B cell (primary cell): ENCODE data around the gene IGSF3. TPM values are rescaled to one million over a fixed set of nuclear protein-coding genes. Genes with fewer than 3 reads are reported as not detected.

Source experiments
- ATAC-seq: fragments of 200-7000 bp; cut with Tn5 transposase; one replicate; pipeline ENCODE4 v1.10.0; 2021; ENCODE audit warnings: low read depth, mild to moderate bottlenecking, moderate number of reproducible peaks, moderate library complexity
- CTCF ChIA-PET: fragments of 350-600 bp; sonication (Branson Sonifier 250); formaldehyde crosslinking; loops from one replicate; lab custom pipeline; 2021; ENCODE audit warnings: antibody characterized with exemption, inconsistent platforms; lab: Charles Lee
- POLR2A ChIA-PET: fragments of 350-600 bp; sonication (Branson Sonifier 250); formaldehyde crosslinking; loops from one replicate; lab custom pipeline; 2021; ENCODE audit warnings: antibody characterized with exemption; lab: Charles Lee
- DNase-seq: peaks from one replicate; pipeline ENCODE4 v3.0.0; 2013
- H2AFZ ChIP-seq: 2 replicates; pipeline ENCODE4 v1.6.1; 2012; ENCODE audit warnings: mild to moderate bottlenecking, low read depth, low read length; ENCODE audit not compliant: insufficient read depth, poor library complexity, severe bottlenecking
- H3K27ac ChIP-seq, 2 donors: 1 replicate in 1 of 2; 2 replicates in 1 of 2; pipeline ENCODE4 v1.5.1; 2012 to 2013; ENCODE audit warnings: low read length in 2 of 2, mild to moderate bottlenecking in 2 of 2, moderate library complexity in 1 of 2
- H3K27me3 ChIP-seq, 4 experiments: fragments of 200-600 bp in 1 of 4; sonication (generic) in 1 of 4; replicated peaks in 1 of 4; 1 replicate in 2 of 4; 2 replicates in 2 of 4; pipeline versions ENCODE4 v1.6.1 to v1.7.0; 2013 to 2016; ENCODE audit warnings: low read length in 3 of 4, mild to moderate bottlenecking in 2 of 4, mixed read lengths in 1 of 4, moderate library complexity in 1 of 4; ENCODE audit not compliant: insufficient read depth in 4 of 4, control insufficient read depth in 3 of 4; ENCODE audit errors: control extremely low read depth in 1 of 4
- H3K36me3 ChIP-seq, 2 experiments: replicated peaks in 1 of 2; 1 replicate in 1 of 2; 2 replicates in 1 of 2; pipeline versions ENCODE4 v1.6.1 to v1.7.1; 2013; ENCODE audit warnings: low read length in 1 of 2; ENCODE audit not compliant: insufficient read depth in 2 of 2, control insufficient read depth in 1 of 2; ENCODE audit errors: control extremely low read depth in 1 of 2, extremely low read depth in 1 of 2
- H3K4me1 ChIP-seq, 2 donors: fragments of 200-600 bp in 1 of 2; sonication (generic) in 1 of 2; 1 replicate in 1 of 2; 2 replicates in 1 of 2; pipeline versions ENCODE4 v1.5.1 to v1.6.1; 2013 to 2017; ENCODE audit warnings: low read length in 2 of 2; ENCODE audit not compliant: control insufficient read depth in 2 of 2, insufficient read depth in 2 of 2
- H3K4me2 ChIP-seq: replicated peaks from 2 replicates; pipeline ENCODE3; 2012; ENCODE audit warnings: mild to moderate bottlenecking, low read depth, low read length; ENCODE audit not compliant: poor library complexity, severe bottlenecking
- H3K4me3 ChIP-seq, 5 experiments: fragments of 200-600 bp in 1 of 5; sonication (generic) in 1 of 5; 1 replicate in 3 of 5; 2 replicates in 2 of 5; pipeline versions ENCODE4 v1.5.1 to v1.7.0; 2011 to 2016; ENCODE audit warnings: low read length in 4 of 5, mild to moderate bottlenecking in 4 of 5, low read depth in 2 of 5, control low read depth in 1 of 5, moderate library complexity in 1 of 5; ENCODE audit not compliant: insufficient read depth in 1 of 5; ENCODE audit errors: control extremely low read depth in 1 of 5, extremely low read depth in 1 of 5
- H3K79me2 ChIP-seq: fragments of 200-600 bp; sonication (generic); one replicate; pipeline ENCODE4 v1.6.0; 2016; ENCODE audit warnings: low read length; ENCODE audit not compliant: control insufficient read depth, insufficient read depth
- H3K9ac ChIP-seq: fragments of 200-600 bp; sonication (generic); 2 replicates; pipeline ENCODE4 v1.6.1; 2017; ENCODE audit warnings: mild to moderate bottlenecking, low read length, moderate library complexity
- H3K9me3 ChIP-seq, 3 donors: one replicate each; pipeline versions ENCODE4 v1.6.1 to v1.7.1; 2013; ENCODE audit warnings: low read length in 2 of 3; ENCODE audit not compliant: control insufficient read depth in 2 of 3, insufficient read depth in 1 of 3; ENCODE audit errors: control extremely low read depth in 1 of 3
- H4K20me1 ChIP-seq: 2 replicates; pipeline ENCODE4 v1.6.0; 2012; ENCODE audit warnings: mild to moderate bottlenecking, low read length; ENCODE audit not compliant: insufficient read depth, control insufficient read depth, poor library complexity, severe bottlenecking
- H3K27ac Mint-ChIP-seq: one replicate; pipeline ENCODE4 v1.8.0; 2021; ENCODE audit warnings: mixed read lengths
- H3K27me3 Mint-ChIP-seq: one replicate; pipeline ENCODE4 v1.8.0; 2021; ENCODE audit warnings: mixed read lengths
- H3K4me1 Mint-ChIP-seq: one replicate; pipeline ENCODE4 v1.8.0; 2021; ENCODE audit warnings: mixed read lengths
- H3K4me3 Mint-ChIP-seq: one replicate; pipeline ENCODE4 v1.8.0; 2021; ENCODE audit warnings: mixed read lengths
- H3K9me3 Mint-ChIP-seq: one replicate; pipeline ENCODE4 v1.8.0; 2022; ENCODE audit warnings: mixed read lengths; ENCODE audit not compliant: insufficient read depth
- CTCF ChIP-seq: fragments of 200-600 bp; IDR thresholded peaks from one replicate; pipeline ENCODE4 v1.8.0; 2022; ENCODE audit warnings: antibody characterized with exemption, mild to moderate bottlenecking
- EZH2 ChIP-seq: IDR thresholded peaks from 2 replicates; pipeline ENCODE4 v1.6.1; 2012; ENCODE audit warnings: borderline replicate concordance, low read depth, mild to moderate bottlenecking, moderate library complexity, low read length; ENCODE audit not compliant: insufficient read depth, poor library complexity, severe bottlenecking
- WGBS: methylation state at CpG from one replicate; pipeline ENCODE4 v1.1.5; 2013; ENCODE audit warnings: missing lambda C conversion rate; ENCODE audit not compliant: insufficient coverage; 5-methylcytosine and 5-hydroxymethylcytosine counted together
- intact Hi-C: fragments of 100-400 bp; cut with micrococcal nuclease; formaldehyde crosslinking; loops from one replicate; pipeline ENCODE4 v1.10.0; 2022
- polyA plus RNA-seq: library from polyadenylated mRNA; depleted of rRNA; stranded (reverse); fragments of >200 nt; gene quantifications from 2 replicates; pipeline ENCODE4 v1.2.3, GENCODE V29; 2012
- total RNA-seq, 2 donors: library from RNA; stranded (reverse); fragments of 120-200 nt in 1 of 2; gene quantifications; 1 replicate in 1 of 2; 2 replicates in 1 of 2; pipeline versions ENCODE4 v1.2.3 to v1.2.4, GENCODE V29; 2013 to 2022

IGSF3 gene
- total and polyA plus RNA-seq, 2 donors (not counting 1 experiment from before 2014, with no cell fraction given) = 0.49 TPM; not detected in 1

DNA sequence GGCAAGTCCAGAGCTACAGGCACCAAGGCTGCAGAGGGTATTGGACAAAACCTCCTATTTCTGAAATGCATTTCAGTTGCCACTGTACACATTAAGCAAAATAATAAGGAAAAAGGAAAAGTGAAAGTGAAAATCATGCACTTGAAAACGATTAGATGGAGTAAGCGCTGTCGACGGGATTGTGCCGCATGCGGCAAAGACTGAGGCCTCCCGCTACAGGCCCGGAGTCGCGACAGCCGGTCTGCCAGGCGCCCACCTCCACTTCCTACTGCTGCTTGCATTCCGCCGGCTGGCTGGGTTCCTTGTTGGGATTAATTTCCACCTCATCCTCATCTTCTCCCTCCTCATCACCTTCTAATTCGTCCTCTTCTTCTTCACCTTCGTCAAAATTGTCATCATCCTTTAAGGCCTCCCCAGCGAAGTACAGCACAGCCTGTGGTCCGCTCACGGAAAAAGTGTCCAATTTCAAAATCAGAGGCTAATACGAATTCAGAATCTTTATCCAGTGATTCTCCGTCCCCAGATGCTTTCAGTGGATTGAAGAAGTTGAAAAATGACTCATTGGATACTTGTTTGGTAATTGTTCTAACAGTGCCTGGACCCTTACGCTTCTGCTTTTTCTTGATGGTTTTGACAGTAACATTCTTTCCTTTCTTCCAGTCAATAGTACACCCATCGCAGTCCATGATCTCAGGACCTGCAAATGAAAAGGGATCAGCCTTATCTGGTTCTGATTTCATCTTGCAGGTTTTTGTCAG, 134.7 kb downstream of the IGSF3 start:
- no peak overlapping the region for H3K27ac ChIP-seq
- H3K27me3 ChIP-seq = no peaks in the 10 kb centered on the region
- Mint-ChIP-seq H3K27me3 (no peaks in the 10 kb centered on the region), H3K4me3 (no peak overlapping the region), H3K9me3 (no peaks in the 10 kb centered on the region), H3K27ac (no peak overlapping the region), H3K4me1 (peaks cover 3% of the 10 kb centered on the region)
- ChIA-PET POLR2A (no interaction called here), CTCF (interaction anchor here (1.1 kb wide), 1 partner anchor 11 kb away, joined by 4 read pairs; no protein-coding TSS in a partner anchor)
- H4K20me1 ChIP-seq = no peaks in the 10 kb centered on the region
- ATAC-seq = no peak
- H3K4me3 ChIP-seq = no peak overlapping the region
- H3K79me2 ChIP-seq = no peaks in the 10 kb centered on the region
- TF ChIP-seq EZH2 (no peak), CTCF (no peak)
- H3K36me3 ChIP-seq = peaks cover 0 to 7% of the 10 kb centered on the region in 2 experiments
- 92% methylated on average over 14 of the region's 23 CpGs for WGBS
- H3K4me1 ChIP-seq = no peaks in the 10 kb centered on the region
- intact Hi-C loops = no loop called here
- DNase-seq = no peak
- H3K9ac ChIP-seq = no peak overlapping the region
- no peak overlapping the region for H2AFZ ChIP-seq
- H3K9me3 ChIP-seq = no peaks in the 10 kb centered on the region
- no peak overlapping the region for H3K4me2 ChIP-seq

- H3K4me1 ChIP-seq = no peaks in the 10 kb centered on the region
These were observed 135.6 kb downstream of the IGSF3 start for GRCh38 chr1:116531917-116532316.

More at GRCh38 chr1:116531917-116532316, 135.6 kb downstream of the IGSF3 start:
- H3K79me2 ChIP-seq = no peaks in the 10 kb centered on the region
- no peaks in the 10 kb centered on the region for H3K27me3 ChIP-seq
- no peak overlapping the region for H3K4me2 ChIP-seq
- H3K9me3 Mint-ChIP-seq = no peaks in the 10 kb centered on the region
- ATAC-seq (no peak), DNase-seq (no peak)
- H3K4me1 Mint-ChIP-seq = no peaks in the 10 kb centered on the region
- H3K4me3 ChIP-seq = no peak overlapping the region
- WGBS = 98% methylated on average over 13 of the region's 13 CpGs
- no peaks in the 10 kb centered on the region for H3K27me3 Mint-ChIP-seq
- intact Hi-C loops = no loop called here
- no peak overlapping the region for H3K27ac Mint-ChIP-seq
- H4K20me1 ChIP-seq = no peaks in the 10 kb centered on the region
- no peak overlapping the region for H3K4me3 Mint-ChIP-seq
- peaks cover 0 to 7% of the 10 kb centered on the region in 2 experiments for H3K36me3 ChIP-seq
- ChIA-PET POLR2A (no interaction called here), CTCF (no interaction called here)
- H3K27ac ChIP-seq = no peak overlapping the region
- no peak overlapping the region for H3K9ac ChIP-seq
- H3K9me3 ChIP-seq = peaks cover 0 to 1% (median 0%) of the 10 kb centered on the region in 3 donors
- TF ChIP-seq EZH2 (no peak), CTCF (no peak)
- H2AFZ ChIP-seq = no peak overlapping the region
